ENCODE data around the gene GDE1. TPM values are rescaled to one million over a fixed set of nuclear protein-coding genes. Genes with fewer than 3 reads are reported as not detected.

The GDE1 gene, protein sequence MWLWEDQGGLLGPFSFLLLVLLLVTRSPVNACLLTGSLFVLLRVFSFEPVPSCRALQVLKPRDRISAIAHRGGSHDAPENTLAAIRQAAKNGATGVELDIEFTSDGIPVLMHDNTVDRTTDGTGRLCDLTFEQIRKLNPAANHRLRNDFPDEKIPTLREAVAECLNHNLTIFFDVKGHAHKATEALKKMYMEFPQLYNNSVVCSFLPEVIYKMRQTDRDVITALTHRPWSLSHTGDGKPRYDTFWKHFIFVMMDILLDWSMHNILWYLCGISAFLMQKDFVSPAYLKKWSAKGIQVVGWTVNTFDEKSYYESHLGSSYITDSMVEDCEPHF
- polyA plus RNA-seq (2011; rRNA removed) = 81.6 and 85.2 TPM in 2 replicates
- 31.0 and 36.8 TPM in 2 replicates for polyA plus RNA-seq (2012; cell fraction: cytosol; rRNA removed)
- polyA plus RNA-seq (2012; cell fraction: nucleus; rRNA removed) = 14.0 and 16.2 TPM in 2 replicates
- 54.9 to 59.7 TPM (median 55.6 TPM) in 3 replicates for polyA plus RNA-seq (2017; fragmentation: RNase III; extraction: RNeasy Plus Mini Kit Qiagen cat#74134 plus additional on column Dnase treatment)
- 28.2 and 28.3 TPM in 2 replicates for polyA minus RNA-seq (2011; rRNA and poly(A)+ RNA removed)

DNA sequence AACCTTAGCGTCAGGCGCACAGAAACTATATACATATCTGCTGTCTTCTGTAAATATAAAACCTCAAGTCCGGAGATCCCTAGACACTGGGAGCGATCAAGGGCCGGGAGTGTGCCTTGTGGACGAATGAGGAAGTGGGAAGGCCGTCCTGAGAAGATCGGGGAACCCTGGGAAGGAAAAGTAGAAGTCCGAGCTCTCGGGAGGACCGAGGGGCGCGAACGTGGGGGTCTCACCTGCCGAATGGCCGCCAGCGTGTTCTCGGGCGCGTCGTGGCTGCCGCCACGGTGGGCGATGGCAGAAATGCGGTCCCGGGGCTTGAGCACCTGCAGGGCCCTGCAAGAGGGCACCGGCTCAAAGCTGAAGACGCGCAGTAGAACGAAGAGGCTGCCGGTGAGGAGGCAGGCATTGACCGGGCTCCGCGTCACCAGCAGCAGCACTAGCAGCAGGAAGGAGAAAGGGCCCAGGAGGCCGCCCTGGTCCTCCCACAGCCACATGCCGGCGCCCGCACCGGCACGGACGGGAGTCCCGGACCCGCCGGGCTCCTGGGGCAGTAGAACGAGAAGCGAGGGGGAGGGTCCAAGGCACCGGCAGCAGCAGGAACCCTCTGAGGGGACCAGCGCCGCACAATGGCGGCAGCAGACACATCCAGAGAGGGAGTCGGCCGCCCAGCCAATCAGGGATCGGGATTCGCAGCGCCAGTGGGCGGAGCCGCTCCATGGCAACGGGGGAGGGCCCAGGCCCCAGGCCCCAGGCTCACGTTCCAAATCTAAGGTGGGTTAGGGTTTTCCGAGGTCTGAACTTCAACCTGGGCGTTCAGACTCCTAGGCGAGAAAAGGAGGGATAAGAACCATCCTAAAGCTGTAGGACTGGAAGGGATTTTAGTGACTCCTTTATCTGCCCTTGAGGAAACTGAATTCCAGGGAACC, at the start of gene GDE1:
GDE1 (minus strand) TSS at position 628 of the 926 bp plus-strand sequence; CDS start at position 494, 134 bp downstream.
- CTCF ChIA-PET = interaction anchor here (1.1 to 3.9 kb wide), 2 partner anchors 15 to 19 kb away, joined by 3 to 19 read pairs; no protein-coding TSS in a partner anchor
- no peak for FAIRE-seq
- H3K4me1 ChIP-seq = peaks cover 64% of the 10 kb centered on the region

GRCh38 chr16:19567560-19567959, 45.7 kb upstream of the GDE1 start:
- ATAC-seq (no peak), DNase-seq (ENCODE audit: low read depth in 1 of 2, low spot score in 1 of 2) (no peak), FAIRE-seq (no peak)
- H3K4me3 ChIP-seq = no peak overlapping the region
- TF ChIP-seq, protein P1, sequence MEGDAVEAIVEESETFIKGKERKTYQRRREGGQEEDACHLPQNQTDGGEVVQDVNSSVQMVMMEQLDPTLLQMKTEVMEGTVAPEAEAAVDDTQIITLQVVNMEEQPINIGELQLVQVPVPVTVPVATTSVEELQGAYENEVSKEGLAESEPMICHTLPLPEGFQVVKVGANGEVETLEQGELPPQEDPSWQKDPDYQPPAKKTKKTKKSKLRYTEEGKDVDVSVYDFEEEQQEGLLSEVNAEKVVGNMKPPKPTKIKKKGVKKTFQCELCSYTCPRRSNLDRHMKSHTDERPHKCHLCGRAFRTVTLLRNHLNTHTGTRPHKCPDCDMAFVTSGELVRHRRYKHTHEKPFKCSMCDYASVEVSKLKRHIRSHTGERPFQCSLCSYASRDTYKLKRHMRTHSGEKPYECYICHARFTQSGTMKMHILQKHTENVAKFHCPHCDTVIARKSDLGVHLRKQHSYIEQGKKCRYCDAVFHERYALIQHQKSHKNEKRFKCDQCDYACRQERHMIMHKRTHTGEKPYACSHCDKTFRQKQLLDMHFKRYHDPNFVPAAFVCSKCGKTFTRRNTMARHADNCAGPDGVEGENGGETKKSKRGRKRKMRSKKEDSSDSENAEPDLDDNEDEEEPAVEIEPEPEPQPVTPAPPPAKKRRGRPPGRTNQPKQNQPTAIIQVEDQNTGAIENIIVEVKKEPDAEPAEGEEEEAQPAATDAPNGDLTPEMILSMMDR (IDR thresholded peaks at IDR 0.05) = no peak
- TF ChIP-seq RNF2 (IDR thresholded peaks at IDR 0.05; ENCODE audit: borderline replicate concordance, low read depth) = no peak
- no peak for TF ChIP-seq CEBPB (IDR thresholded peaks at IDR 0.05)
- TF ChIP-seq RCOR1 (IDR thresholded peaks at IDR 0.05; ENCODE audit: low read depth, low read length) = no peak
- no peak for TF ChIP-seq SREBF2 (IDR thresholded peaks at IDR 0.05)
- TF ChIP-seq ZNF302 (CRISPR knock-in tag; IDR thresholded peaks at IDR 0.05) = no peak
- TF ChIP-seq POLR2A (IDR thresholded peaks at IDR 0.05; ENCODE audit: low read length) = no peak
- TF ChIP-seq MAFK (IDR thresholded peaks at IDR 0.05; ENCODE audit: partially characterized antibody) = no peak
- no peak for TF ChIP-seq KDM1A (IDR thresholded peaks at IDR 0.05; ENCODE audit: low read depth)
- no peak for TF ChIP-seq EHMT2 (IDR thresholded peaks at IDR 0.05; ENCODE audit: low read depth)
- TF ChIP-seq POLR2AphosphoS2 (conservative IDR thresholded peaks at IDR 0.05; ENCODE audit: low read length) = no peak
- TF ChIP-seq ESRRA (IDR thresholded peaks at IDR 0.05; ENCODE audit: borderline replicate concordance, low read length) = no peak
- no peak overlapping the region for H3K4me2 ChIP-seq
- ChIA-PET POLR2A (no interaction called here), CTCF (interaction anchor here (1.3 to 3.3 kb wide), 5 partner anchors 9 to 34 kb away, joined by 3 to 18 read pairs (median 4); partner anchors contain the start of gene VPS35L)
- WGBS (ENCODE audit: missing lambda C conversion rate) = 92% methylated on average over 8 of the region's 8 CpGs
- peaks cover 10% of the 10 kb centered on the region; the same call in 2 of the 3 replicates for H3K9me3 ChIP-seq
- no peak overlapping the region for H3K27ac ChIP-seq
- no peaks in the 10 kb centered on the region for H3K4me1 ChIP-seq

More for the DNA sequence above, at the start of gene GDE1:
- under 1% methylated on average over 39 of the region's 62 CpGs for WGBS (ENCODE audit: missing lambda C conversion rate)
- Histone ChIP-seq H3K4me2 (peak within 1 kb of the TSS; percentile 86), H3K4me3 (peak within 1 kb of the TSS; percentile 74), H3K27ac (peak within 1 kb of the TSS; percentile 85 to 96), H3K9me3 (no peaks in the 10 kb centered on the region)
- POLR2A ChIA-PET = interaction anchor here (1.0 to 1.8 kb wide), 2 partner anchors 19 to 33 kb away, joined by 3 to 10 read pairs; partner anchors contain the start of gene VPS35L
- peak; percentile 90 to 94 for DNase-seq (ENCODE audit: low read depth in 1 of 2, low spot score in 1 of 2)
- 0 out of 2 replicates have a peak, but pooled peaks have one; percentile 32 for TF ChIP-seq KDM5A (IDR thresholded peaks at IDR 0.05)
- TF ChIP-seq USF2 (IDR thresholded peaks at IDR 0.05) = no peak
- TF ChIP-seq KDM1A (IDR thresholded peaks at IDR 0.05; ENCODE audit: low read depth) = 0 out of 2 replicates have a peak, but pooled peaks have one; percentile 40
- no peak for TF ChIP-seq MAZ (IDR thresholded peaks at IDR 0.05; ENCODE audit: borderline replicate concordance, low read depth, low read length)
- no peak for TF ChIP-seq CHD2 (IDR thresholded peaks at IDR 0.05; ENCODE audit: low read length, partially characterized antibody)
- TF ChIP-seq JUN (IDR thresholded peaks at IDR 0.05) = peak in 1 of 2 experiments; percentile 72; a peak in 1 of 5 replicates
- peak; percentile 81 for TF ChIP-seq PHF8 (IDR thresholded peaks at IDR 0.05; ENCODE audit: borderline replicate concordance, low read depth)
- TF ChIP-seq CBX8 (IDR thresholded peaks at IDR 0.05) = no peak
- TF ChIP-seq POLR2A (IDR thresholded peaks at IDR 0.05; ENCODE audit: low read length) = peak; percentile 87
- no peak for TF ChIP-seq ZNF302 (CRISPR knock-in tag; IDR thresholded peaks at IDR 0.05)
- peak; percentile 78; the same call in 2 of the 3 replicates for TF ChIP-seq BCL3 (IDR thresholded peaks at IDR 0.05)
- no peak for TF ChIP-seq SMC3 (IDR thresholded peaks at IDR 0.05)
- peak; percentile 88 to 91 for ATAC-seq

Measured in A549 (cell line).